IgD-negative memory B cell (primary cell): ENCODE results near the gene MED16. TPM values are rescaled to one million over a fixed set of nuclear protein-coding genes. Genes with fewer than 3 reads are reported as not detected.
A peak's percentile ranks its signal among the peaks of the same experiment; 100 is the strongest.
"Not testable (repeated sequence)": the region's sequence is repeated elsewhere in the genome, so short reads cannot be mapped to it uniquely, and the experiment has no call there.

Experiments used
- H3K27ac Mint-ChIP-seq, 3 donors: one replicate each; pipeline ENCODE4 v1.8.0; 2020 to 2022; ENCODE audit warnings: mild to moderate bottlenecking in 3 of 3, mixed read lengths in 3 of 3, moderate library complexity in 1 of 3
- H3K27me3 Mint-ChIP-seq: one replicate; pipeline ENCODE4 v1.8.0; 2021; ENCODE audit warnings: mixed read lengths
- H3K36me3 Mint-ChIP-seq: one replicate; pipeline ENCODE4 v1.8.0; 2020; ENCODE audit warnings: mild to moderate bottlenecking, mixed read lengths
- H3K4me1 Mint-ChIP-seq, 3 donors: one replicate each; pipeline ENCODE4 v1.8.0; 2020 to 2022; ENCODE audit warnings: mixed read lengths in 3 of 3, mild to moderate bottlenecking in 1 of 3
- H3K4me3 Mint-ChIP-seq, 4 donors: one replicate each; pipeline ENCODE4 v1.8.0; 2020 to 2022; ENCODE audit warnings: mild to moderate bottlenecking in 4 of 4, mixed read lengths in 4 of 4, moderate library complexity in 3 of 4
- H3K9me3 Mint-ChIP-seq, 3 donors: one replicate each; pipeline ENCODE4 v1.8.0; 2020 to 2021; ENCODE audit warnings: mixed read lengths in 3 of 3, mild to moderate bottlenecking in 1 of 3
- polyA plus RNA-seq: library from polyadenylated mRNA; unstranded; fragments of 300-500 nt; fragmentation: Illumina TruSeq; gene quantifications from one replicate; pipeline ENCODE4 v1.2.3, GENCODE V29; 2021

Gene MED16
- polyA plus RNA-seq, 1 donor from 2014 or later = 138 TPM

DNA sequence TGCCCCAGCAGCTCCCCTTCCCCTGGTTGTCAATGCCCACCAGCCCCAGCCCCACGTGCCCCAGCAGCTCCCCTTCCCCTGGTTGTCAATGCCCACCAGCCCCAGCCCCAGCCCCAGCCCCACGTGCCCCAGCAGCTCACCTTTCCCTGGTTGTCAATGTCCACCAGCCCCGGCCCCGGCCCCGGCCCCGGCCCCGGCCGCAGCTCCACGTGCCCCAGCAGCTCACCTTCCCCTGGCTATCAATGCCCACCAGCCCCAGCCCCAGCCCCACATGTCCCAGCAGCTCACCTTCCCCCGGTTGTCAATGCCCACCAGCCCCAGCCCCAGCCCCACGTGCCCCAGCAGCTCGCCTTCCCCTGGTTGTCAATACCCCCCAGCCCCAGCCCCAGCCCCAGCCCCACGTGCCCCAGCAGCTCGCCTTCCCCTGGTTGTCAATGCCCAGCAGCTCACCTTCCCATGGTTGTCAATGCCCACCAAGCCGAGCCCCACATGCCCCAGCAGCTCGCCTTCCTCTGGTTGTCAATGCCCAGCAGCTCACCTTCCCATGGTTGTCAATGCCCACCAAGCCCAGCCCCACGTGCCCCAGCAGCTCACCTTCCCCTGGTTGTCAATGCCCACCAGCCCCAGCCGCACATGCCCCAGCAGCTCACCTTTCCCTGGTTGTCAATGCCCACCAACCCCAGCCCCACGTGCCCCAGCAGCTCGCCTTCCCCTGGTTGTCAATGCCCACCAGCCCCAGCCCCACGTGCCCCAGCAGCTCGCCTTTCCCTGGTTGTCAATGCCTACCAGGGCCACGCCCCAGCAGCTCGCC lies 14.0 kb downstream of the MED16 start:
- not testable (repeated sequence) for H3K9me3 Mint-ChIP-seq, H3K4me1 Mint-ChIP-seq, H3K27me3 Mint-ChIP-seq, H3K4me3 Mint-ChIP-seq, H3K27ac Mint-ChIP-seq, H3K36me3 Mint-ChIP-seq

DNA sequence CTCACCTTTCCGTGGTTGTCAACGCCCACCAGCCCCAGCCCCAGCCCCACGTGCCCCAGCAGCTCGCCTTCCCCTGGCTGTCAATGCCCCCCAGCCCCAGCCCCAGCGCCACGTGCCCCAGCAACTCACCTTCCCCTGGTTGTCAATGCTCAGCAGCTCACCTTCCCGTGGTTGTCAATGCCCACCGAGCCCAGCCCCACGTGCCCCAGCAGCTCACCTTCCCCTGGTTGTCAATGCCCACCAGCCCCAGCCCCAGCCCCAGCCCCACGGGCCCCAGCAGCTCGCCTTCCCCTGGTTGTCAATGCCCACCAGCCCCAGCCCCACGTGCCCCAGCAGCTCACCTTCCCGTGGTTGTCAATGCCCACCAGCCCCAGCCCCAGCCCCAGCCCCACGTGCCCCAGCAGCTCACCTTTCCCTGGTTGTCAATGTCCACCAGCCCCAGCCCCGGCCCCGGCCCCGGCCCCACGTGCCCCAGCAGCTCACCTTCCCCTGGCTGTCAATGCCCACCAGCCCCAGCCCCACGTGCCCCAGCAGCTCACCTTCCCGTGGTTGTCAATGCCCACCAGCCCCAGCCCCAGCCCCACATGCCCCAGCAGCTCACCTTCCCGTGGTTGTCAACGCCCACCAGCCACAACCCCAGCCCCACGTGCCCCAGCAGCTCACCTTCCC lies 14.9 kb downstream of the MED16 start:
- not testable (repeated sequence) for H3K9me3 Mint-ChIP-seq, H3K4me1 Mint-ChIP-seq, H3K27ac Mint-ChIP-seq, H3K36me3 Mint-ChIP-seq, H3K27me3 Mint-ChIP-seq, H3K4me3 Mint-ChIP-seq

DNA sequence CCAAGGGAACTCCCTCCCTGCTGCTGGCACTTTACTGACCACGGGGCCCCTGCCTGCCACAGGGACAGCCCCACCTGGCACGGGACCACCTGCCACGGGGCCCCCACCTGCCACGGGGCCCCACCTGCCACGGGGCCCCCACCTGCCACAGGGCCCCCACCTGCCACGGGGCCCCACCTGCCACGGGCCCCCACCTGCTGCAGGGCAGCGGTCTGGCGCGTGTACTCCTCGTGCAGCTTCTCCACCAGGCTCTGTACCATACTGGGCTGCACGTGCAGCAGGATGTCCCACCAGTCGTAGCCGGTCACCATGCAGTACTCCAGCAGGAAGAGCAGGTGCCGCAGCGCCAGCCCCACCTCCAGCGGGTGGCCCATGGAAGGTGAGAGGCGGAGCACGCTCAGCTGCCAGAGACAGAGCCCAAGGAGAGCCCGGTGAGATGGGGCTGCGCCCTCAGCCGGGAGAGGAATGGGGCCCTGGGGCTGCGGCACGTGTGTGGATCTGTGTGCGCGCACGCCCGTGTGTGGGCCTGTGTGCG lies 16.1 kb downstream of the MED16 start:
- H3K4me3 Mint-ChIP-seq = no peak overlapping the region
- no peaks in the 10 kb centered on the region for H3K27me3 Mint-ChIP-seq
- H3K27ac Mint-ChIP-seq = peak overlapping the region in 1 of 3 donors; percentile 28
- H3K9me3 Mint-ChIP-seq = no peaks in the 10 kb centered on the region
- peaks cover 4 to 7% (median 6%) of the 10 kb centered on the region in 3 donors for H3K4me1 Mint-ChIP-seq
- H3K36me3 Mint-ChIP-seq = peaks cover 2% of the 10 kb centered on the region

DNA sequence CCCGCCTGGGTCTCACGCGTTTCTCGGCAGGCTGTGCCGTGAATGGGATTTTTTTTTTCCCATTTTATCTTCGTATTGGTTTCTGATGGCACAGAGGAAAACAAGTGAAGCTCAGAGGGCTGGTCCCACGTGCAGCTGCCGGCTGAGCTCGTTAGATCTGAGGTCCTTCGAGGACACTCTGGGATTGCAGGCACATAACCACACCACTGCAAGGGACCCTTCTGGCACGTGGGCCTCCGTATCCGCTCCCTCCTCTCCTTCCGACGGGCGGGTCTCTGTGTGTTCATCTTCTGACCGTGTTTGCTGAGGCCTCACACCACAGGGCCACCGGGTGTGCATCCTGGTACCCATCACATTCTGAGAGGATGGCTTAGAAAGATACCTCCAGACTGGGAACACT lies 16.9 kb downstream of the MED16 start:
- Mint-ChIP-seq H3K27ac (no peak overlapping the region), H3K4me3 (peak overlapping the region in 1 of 4 donors; percentile 52), H3K4me1 (peaks cover 4 to 8% (median 6%) of the 10 kb centered on the region in 3 donors), H3K27me3 (no peaks in the 10 kb centered on the region), H3K36me3 (peaks cover 2% of the 10 kb centered on the region), H3K9me3 (no peaks in the 10 kb centered on the region)

DNA sequence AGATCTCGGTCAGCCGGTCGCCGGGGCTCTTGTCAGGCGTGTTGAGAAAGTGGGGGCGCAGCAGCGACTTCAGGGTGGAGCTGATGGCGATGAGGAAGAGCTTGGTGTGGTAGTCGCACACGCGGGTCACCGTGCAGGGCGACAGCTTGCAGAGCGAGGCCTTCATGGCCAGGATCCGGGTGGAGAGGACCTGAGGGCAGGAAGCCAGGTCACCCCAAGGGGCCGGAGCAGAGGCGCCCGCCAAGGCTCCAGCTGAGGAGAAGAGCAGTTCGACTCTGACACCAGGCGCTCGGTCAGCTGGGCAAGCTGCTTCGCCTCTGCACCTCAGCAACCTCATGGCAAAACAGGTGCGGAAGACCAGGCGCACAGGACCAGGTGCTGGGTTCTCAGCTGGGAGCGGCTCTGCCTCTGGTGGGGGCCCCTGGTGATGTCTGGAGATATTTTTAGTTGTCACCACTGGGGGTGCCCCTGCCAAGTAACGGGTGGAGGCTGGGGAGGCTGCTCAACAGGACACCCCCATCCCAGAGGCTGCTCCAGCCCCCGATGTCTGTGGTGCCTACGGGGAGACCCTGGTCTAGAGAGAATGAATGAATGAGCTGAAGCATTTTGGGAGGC lies 17.6 kb downstream of the MED16 start:
- Mint-ChIP-seq H3K4me3 (peak overlapping the region in 2 of 4 donors; percentile 52 to 70), H3K36me3 (peaks cover 2% of the 10 kb centered on the region), H3K9me3 (no peaks in the 10 kb centered on the region), H3K27ac (peak overlapping the region in 2 of 3 donors; percentile 31 to 60), H3K4me1 (peaks cover 4 to 8% (median 6%) of the 10 kb centered on the region in 3 donors), H3K27me3 (no peaks in the 10 kb centered on the region)

DNA sequence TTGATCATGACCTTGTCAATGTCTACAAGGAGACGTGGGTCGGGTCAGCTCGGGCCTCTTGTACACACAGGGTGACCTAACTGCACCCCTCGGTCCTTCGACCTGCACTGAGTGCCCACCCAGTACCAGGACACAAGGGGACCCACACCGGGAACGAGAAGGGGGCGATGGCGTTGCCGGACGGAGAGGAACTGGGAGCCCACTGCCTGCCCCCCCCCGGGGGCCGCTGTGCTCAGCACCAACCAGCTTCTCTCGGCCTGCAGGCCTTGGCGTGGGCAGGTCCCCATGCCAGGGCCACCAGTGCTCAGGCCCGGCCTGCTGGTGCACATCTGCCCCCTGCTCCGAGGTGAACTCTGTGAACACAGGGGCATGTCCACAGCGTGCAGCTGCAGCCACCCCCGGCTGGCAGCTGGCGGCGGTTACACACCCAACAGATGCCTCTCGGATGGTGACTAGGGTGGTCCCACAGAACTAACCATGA lies 19.4 kb downstream of the MED16 start:
- Mint-ChIP-seq H3K4me3 (peak overlapping the region in 1 of 4 donors; percentile 84), H3K9me3 (no peaks in the 10 kb centered on the region), H3K36me3 (peaks cover 2% of the 10 kb centered on the region), H3K4me1 (peaks cover 4 to 8% (median 6%) of the 10 kb centered on the region in 3 donors), H3K27me3 (no peaks in the 10 kb centered on the region), H3K27ac (peak overlapping the region in 1 of 3 donors; percentile 82)

DNA sequence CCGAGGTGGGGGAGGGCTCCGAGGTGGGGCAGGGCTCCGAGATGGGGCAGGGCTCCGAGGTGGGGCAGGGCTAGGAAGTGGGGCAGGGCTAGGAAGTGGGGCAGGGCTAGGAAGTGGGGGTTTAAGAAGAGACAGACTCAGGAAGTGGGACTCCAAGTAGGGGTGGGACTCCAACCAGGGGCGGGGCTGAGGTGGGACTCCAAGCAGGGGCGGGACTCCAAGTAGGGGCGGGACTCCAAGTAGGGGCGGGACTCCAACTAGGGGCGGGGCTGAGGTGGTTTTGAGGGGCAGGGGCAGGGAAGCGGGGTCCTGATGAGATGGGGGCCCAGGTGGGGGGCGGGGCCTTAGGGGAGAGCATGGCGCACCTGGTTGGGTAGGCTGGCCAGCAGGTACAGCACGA lies 19.9 kb downstream of the MED16 start:
- H3K4me1 Mint-ChIP-seq = peaks cover 4 to 8% (median 6%) of the 10 kb centered on the region in 3 donors
- H3K4me3 Mint-ChIP-seq = peak overlapping the region in 2 of 4 donors; percentile 84 to 90
- H3K27ac Mint-ChIP-seq = peak overlapping the region in 2 of 3 donors; percentile 82 to 98

DNA sequence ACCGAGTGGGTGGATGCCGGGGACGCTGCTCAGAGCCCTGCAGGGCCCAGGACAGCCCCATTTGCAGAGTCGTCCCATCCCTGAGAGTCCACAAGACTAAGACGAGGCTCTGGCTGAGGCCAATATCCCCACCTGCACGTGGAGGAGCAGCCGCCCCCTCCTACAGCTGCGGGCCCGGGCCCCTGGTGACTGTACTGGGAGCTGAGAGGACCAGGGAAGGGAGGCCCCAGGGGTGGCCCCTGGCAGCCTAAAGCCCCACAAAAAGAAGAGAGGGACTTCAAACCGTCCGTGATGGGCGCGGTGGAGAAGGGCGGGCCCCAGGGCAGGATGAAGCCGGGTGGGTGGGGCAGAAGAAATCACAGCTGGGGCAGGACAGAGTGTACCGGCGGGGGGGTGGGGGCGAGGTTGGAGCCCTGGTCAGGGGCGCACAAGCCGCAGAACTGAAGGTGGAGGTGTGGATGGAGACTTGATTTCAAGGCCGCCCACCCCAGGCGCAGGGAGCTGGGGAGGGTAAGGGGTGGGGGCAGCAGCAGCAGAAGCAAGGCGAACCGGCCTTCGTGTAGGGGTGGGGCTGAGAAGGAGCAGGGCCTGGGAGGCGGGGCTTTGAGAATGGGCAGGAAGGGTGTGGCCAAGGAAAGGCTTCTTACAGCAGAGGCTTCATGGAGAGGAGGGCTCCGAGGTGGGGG lies 20.6 kb downstream of the MED16 start:
- peaks cover 4 to 8% (median 6%) of the 10 kb centered on the region in 3 donors for H3K4me1 Mint-ChIP-seq
- peaks cover 2% of the 10 kb centered on the region for H3K36me3 Mint-ChIP-seq
- no peaks in the 10 kb centered on the region for H3K9me3 Mint-ChIP-seq
- H3K4me3 Mint-ChIP-seq = peak overlapping the region; percentile 79 to 96 (median 92)
- peak overlapping the region; percentile 82 to 98 (median 95) for H3K27ac Mint-ChIP-seq
- H3K27me3 Mint-ChIP-seq = no peaks in the 10 kb centered on the region

More for the DNA sequence above, 19.9 kb downstream of the MED16 start:
- Mint-ChIP-seq H3K27me3 (no peaks in the 10 kb centered on the region), H3K36me3 (peaks cover 2% of the 10 kb centered on the region), H3K9me3 (no peaks in the 10 kb centered on the region)

DNA sequence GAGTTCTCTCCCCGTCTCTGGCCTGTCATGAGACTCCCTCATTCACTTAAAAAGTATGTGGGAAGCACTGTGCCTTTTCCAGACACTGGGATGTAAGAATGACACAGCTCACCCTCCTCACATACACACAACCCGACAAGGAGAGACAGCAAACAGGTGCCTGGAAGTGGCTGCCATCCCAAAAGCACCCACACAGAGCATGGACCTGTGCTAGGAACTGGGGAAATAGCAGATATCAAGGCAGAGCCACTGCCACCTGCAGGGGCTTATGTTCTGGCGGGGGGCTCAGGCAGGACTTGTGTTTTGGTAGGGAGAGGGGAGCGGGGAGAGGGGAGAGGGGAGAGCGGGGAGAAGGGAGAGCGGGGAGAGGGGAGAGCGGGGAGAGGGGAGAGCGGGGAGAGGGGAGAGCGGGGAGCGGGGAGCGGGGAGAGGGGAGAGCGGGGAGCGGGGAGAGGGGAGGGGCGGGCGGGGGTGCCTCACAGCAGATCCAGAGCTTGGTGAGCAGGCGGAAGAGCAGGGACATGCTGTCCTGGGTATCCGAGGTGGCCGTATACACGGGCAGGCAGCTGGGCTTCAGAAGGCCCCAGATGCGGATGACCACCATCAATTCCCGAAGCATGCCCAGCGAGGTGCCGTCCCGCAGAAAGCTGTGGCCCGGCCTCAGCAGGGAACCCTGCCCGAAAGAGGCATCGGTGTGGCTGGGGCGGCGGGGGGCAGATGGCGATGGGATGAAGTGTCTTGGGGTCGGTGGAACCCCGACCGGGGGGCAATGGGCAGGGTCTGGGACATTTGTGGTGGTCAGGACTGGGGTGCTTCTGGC lies 21.3 kb downstream of the MED16 start:
- Mint-ChIP-seq H3K4me3 (peak overlapping the region in 2 of 4 donors; percentile 79 to 90), H3K9me3 (no peaks in the 10 kb centered on the region), H3K36me3 (peaks cover 2% of the 10 kb centered on the region), H3K4me1 (peaks cover 4 to 9% (median 6%) of the 10 kb centered on the region in 3 donors), H3K27me3 (no peaks in the 10 kb centered on the region), H3K27ac (peak overlapping the region; percentile 82 to 98 (median 88))

DNA sequence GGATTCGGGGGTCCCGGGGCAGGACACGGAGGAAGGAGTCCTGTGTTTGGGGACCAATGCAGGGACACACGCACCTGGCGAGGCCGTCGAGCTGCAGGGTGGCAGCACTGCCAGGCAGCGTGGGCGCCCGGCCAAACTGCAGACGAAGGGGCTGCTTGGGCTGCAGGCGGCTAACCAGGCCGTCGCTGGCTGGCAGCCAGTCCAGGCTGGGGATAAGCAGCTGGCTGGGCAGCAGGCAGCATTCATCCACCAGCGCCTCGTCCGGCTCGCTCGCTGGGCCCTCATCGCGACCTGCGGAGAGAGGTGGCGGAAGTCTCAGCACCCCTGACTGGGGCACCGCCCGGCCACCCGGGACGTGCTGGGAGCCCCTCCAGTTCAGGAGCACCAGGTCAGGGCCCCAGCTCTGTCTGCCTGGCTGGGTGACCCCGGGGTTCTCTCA lies 22.0 kb downstream of the MED16 start:
- H3K4me1 Mint-ChIP-seq = peaks cover 4 to 6% (median 5%) of the 10 kb centered on the region in 3 donors
- no peak overlapping the region for H3K4me3 Mint-ChIP-seq
- H3K9me3 Mint-ChIP-seq = no peaks in the 10 kb centered on the region
- peaks cover 2% of the 10 kb centered on the region for H3K36me3 Mint-ChIP-seq
- peak overlapping the region in 1 of 3 donors; percentile 69 for H3K27ac Mint-ChIP-seq
- H3K27me3 Mint-ChIP-seq = no peaks in the 10 kb centered on the region

DNA sequence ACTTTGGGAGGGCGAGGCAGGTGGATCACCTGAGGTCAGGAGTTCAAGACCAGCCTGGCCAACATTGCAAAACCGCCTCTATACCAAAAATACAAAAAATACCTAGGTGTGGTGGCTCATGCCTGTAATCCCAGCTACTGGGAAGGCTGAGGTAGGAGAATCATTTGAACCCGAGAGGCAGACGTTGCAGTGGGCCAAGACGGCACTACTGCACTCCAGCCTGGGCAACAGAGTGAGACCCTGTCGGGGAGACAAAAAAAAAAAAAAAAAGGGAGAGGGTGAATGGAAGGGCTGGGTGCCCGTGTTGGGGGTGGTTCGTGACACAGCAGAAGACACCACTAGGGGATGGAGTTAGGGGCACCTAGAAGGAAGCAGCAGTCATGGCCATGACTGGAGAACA lies 22.7 kb downstream of the MED16 start:
- H3K4me3 Mint-ChIP-seq = peak overlapping the region in 1 of 4 donors; percentile 29
- no peaks in the 10 kb centered on the region for H3K27me3 Mint-ChIP-seq
- no peaks in the 10 kb centered on the region for H3K36me3 Mint-ChIP-seq
- H3K9me3 Mint-ChIP-seq = no peaks in the 10 kb centered on the region
- peaks cover 3 to 5% (median 4%) of the 10 kb centered on the region in 3 donors for H3K4me1 Mint-ChIP-seq
- H3K27ac Mint-ChIP-seq = peak overlapping the region in 1 of 3 donors; percentile 83

DNA sequence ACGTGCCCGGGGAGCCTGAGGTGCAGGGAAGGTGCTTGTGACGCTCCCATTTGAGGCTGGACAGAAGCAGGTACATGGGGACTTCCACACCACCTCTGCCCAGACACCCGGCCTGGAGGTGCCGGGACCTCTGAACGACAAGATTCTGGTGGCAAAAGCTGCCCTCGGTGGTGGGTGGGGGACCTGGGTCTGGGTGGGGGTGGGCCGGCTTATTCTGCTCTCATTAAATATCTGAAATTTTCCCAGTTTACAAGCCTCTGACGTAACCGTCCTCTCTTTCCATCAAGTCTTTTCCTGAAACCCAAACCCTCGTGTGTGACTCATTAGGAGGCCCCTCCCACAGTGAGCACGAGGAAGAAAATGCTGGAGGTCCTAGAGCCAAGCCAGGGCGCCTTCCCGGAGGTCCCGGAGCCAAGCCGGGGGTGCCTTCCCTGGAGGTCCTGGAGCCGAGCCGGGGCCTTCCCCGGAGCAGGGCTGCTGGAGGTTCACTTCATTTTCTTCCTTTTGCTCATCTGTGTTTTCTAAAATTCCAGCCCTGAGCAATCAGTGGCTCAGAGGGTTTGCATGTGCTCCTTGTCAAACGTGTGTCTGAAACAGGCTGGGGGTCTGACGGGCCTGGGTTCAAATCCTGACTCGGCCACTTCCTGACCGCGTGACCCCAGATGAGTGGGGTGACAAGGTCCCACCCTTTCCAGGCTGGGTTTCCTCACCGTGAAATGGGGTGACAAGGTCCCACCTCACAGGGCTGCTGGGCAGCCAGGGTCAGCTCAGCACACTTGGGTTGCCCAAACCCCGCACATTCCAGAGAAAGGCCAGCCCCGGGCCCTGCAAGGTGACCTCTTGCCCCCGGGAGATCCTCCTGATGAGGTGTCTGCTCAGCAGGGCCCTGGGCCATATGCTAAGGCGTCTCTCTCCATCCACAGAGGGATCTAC lies 23.5 kb downstream of the MED16 start:
- Mint-ChIP-seq H3K27ac (peak overlapping the region in 1 of 3 donors; percentile 83), H3K4me1 (peaks cover 5 to 8% (median 6%) of the 10 kb centered on the region in 3 donors), H3K9me3 (no peaks in the 10 kb centered on the region), H3K36me3 (no peaks in the 10 kb centered on the region), H3K27me3 (no peaks in the 10 kb centered on the region), H3K4me3 (no peak overlapping the region)
